Measurements from ENCODE around the gene EIF4G1.

EIF4G1 gene

DNA sequence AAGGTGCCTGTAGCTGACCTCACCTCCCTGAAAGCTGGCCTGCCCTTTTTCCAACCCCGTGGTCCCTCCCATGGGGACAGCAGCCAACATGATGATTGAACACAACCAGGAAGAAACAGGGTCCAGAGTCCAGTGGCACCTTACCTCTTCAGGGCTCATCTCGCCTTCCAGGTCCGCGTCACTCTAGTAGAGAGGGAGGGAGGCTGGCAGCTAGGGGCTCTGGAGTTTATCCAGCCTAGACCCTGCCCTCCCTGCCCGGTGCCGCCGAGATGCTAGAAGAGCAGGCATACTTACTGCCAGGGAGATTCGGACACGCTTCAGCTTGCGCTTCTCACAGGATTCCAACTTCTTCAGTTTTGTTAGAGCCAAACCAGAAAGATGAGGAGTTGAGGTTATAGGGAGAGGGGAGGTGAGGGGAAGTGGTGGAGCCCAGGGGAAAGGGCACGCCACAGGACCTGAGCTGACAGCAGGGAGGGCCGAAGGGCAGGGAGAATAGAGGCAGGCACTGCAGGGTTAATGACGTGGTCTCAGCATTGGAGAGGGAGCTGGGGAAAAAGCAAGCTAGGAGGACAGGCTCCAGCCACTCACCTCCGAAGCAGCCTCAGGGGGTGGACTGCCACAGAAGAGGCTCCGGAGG lies 37.9 kb downstream of the EIF4G1 start:
- no peak for DNase-seq (ENCODE audit: low read depth)

DNA sequence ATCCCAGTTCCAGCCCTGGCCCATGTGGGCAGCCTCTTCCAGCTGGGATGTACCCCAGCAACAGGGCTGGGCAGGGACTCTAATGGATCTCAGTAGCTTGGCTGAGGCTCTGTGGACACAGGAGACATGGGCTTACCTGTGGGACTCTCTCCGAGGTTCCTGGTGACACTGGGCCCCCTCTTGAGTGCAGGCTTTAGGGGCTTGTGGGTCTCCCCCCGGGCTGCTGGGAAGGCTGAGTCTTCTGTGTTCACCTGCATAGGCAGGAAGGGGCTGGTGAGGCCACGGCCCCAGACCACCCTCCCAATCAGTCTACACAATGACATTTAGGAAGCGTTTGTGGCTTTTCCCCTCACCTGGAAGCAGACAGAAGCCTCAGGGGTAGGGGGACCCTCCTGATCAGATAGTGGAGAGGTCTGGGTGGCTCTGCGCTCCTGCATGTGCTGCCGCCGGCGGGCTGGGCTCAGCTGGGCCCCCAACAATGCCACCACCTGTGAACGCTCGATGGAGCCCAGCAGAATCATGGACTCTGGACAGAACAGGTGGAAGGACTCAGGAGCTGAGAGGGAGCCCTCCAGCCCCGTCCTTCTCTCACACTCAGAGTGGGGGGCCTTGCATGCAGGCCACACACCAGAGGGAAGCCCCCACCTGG lies 38.6 kb downstream of the EIF4G1 start:
- no peak for DNase-seq (ENCODE audit: low read depth)

DNA sequence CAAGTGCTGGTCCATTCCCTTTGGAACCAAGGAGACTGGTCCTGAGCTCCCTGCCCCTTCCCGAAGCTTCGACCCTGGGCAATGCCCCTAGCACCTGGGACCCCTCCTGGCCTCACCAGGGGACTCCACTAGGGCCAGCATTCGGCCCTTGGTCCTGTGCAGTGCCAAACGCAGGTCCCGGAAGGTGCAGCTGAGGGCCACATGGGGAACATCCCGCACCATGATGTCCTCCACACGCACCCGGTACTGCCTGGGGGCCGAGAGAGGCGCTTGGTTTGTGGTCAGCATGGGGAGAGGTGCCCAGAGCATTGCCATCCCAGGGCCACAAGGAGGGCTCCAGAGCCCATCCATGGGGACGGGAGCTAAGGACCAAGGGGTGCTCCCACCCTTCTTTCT lies 39.1 kb downstream of the EIF4G1 start:
- DNase-seq (ENCODE audit: low read depth): no peak

DNA sequence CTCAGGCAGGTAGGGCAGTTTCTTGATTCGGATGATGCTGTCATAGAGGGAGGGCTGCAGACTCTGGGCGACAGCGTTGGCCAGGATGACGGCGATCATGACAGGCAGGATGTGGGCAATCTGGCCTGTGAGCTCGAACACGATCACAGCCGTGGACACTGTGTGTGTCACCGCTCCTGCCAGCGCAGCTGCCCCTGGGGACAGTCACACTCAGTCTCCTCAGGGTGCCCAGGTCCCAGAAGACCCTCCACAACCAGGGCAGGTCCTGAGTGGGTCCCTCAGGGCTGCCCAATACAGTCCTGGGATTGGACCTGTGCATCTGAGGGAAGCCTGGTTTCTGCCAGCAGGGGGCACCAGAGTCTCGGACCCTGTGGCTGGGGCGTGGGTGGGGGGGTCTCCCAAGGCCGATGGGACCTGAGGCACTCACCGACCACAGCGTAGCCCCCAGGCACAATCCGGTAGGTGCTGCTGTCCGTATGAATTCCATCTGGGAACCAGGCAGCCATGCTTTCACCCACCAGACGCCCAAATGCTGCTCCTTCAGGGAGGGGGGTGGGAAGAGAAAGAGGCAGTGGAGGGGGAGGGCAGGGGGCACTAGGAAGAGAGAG lies 39.8 kb downstream of the EIF4G1 start:
- DNase-seq (ENCODE audit: low read depth): no peak

DNA sequence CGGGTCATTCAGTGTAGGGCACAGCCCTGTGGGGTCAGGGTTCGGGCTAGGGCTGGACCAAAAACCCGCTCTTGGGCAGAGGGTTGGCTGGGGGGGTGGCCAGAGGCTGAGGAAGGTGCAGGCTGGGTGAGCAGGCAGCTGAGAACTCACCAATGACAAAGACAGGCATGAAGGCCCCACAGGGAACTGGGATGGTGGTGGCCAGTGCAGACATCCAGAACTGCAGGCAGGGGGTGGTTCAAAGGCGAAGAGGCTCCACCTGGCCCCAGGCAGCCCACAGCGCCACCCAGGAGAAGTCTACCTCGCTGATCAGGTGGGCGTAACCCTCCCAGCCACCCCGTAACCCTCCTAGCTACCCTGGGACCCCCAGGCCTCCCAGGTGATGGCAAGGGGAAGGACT lies 40.3 kb downstream of the EIF4G1 start:
- DNase-seq (ENCODE audit: low read depth): no peak

DNA sequence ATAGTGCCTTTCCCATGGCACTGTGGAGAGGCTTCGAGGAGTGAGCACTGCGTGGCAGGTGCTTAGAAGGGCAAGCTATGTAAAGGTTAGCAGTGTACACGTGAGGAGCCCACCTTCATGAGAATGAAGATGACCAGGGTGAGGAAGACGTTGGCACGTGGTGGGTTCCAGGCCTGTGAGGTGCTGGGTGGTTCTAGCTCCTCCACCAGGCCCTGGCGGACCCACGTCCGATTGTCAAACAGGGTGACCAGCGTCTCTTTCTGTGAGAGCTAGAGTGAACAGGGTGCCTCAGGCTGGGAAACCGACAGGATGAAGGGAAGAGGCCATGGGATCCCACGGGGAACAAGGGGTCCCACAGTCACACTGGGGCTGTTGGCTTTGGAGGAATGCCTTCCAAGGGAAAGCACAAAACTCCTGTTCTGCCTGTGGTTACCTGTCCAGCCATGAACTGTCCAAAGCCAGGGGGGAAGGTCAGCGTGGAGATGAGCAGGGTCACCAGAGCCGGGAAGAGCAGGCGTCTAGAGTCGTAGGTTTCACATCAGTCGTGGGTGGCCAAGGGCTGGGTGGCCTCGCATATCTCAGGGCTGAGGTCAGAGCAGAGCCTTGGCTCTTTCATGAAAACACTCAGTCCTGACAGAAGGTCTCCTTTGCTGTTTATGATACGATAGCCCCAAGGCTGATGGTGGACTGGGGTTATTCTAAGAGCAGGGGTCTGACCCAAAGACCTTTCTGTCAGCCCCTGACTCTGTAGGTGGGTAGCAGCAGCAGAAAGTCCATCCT lies 41.0 kb downstream of the EIF4G1 start:
- no peak for DNase-seq (ENCODE audit: low read depth)

DNA sequence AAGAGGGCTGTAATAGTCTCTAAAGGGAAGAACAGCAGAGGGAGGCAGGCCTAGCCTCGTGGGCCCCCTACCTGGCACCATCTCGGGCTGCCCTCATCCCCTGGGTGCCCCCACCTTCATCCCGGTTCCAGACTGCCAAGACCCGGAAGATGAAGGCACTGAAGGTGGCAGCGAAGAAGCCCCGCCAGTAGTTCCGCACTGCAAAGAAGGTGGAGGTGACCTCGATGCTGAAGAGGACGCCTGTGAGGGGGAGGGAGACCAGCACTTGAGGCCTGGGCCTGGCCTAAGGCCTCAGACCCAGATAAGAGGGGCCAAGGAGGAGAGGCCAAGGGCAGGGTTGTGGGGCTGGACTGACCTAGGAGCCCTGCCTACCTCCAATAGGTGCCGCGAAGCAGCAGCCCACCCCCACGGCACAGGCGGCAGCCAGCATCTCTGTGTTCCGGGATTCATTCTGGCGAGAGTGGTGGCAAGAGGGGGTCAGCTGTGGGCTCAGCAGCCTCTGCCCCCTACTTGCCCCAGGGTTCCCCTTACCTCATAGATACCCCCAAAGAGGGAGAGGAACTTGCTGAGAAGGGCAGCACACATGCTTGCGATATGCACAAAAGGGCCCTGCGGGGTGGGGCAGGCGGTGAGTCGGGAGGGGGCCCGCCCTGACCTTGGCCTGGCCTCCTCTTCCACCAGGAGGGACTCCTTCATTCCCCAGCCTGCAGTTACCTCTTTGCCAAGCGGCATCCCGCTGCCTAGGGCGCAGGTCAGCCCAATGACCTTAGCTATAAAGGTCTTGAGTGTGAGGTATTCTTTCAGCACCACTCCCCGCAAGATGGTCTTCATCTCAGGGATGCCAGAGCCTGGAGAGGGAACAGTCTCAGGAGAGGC lies 43.1 kb downstream of the EIF4G1 start:
- DNase-seq (ENCODE audit: low read depth): no peak

DNA sequence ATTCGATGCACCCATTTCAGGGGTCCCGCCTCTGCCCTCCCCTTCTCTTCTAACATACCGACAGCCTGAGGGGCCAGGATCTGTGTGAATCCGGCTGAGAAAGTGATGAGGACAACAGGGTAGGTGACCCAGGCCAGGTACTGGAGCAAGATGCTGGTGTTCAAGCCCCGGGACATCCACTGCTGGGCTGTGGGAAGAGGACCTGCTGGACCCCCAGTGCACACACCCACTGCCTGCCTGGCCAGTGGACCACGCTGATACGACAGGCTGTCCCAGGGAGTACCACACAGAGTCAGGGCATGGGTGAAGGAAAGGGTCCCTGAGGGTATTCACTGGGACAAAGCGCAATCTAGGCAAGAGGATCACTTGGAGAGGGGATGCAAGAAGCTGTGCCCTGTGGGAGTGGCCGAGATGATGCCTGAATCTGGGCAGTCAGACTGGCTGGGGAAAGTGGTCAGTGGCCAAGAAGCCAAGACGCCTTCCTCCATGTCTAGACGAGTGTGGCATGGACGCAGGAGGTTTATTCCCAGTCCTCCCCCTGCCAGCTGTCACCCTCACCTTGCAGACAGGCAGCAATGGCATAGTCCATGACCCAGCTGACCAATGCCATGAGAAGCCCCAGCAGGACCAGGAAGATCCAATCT lies 43.8 kb downstream of the EIF4G1 start:
- DNase-seq (ENCODE audit: low read depth): no peak

DNA sequence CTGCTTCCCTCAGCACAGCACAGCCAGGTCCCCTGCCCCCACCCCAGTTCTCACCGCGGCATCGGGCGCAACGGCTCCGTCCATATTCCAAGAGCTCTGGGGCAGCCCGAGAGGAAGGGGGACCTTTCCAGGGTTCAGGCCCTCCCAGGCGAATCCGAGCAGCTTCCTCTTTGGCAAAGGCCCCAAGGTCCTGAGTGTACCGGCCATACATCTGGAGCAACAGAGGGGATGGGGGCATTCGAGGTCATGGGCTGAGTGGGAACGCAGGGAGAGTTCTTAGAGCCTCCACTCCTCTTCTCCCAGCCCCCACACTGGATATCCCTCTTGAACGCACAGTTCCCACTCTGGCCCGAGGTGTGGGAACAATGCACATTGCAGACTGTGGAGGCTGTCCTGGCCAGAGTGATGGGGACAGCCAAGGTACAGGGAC lies 44.5 kb downstream of the EIF4G1 start:
- no peak for DNase-seq (ENCODE audit: low read depth)

DNA sequence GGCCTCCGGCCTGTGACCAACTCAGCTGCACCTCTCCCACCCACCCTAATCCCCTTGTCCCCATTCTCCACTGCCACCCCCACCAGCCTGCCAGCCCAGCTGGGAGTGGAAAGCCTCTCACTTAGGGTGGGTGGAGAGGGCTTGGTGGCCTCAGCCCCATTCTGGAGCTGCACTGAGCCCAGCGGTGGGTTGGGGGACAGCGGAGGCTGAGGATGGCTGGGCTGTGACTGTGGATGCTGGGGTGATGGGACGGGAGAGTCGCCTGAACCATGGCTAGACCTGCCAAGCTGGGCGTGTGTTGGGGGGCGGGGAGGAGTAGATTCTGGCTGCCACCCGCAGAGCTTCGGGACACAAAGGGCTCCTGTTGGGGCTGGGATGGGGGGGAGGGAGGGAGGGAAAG lies 45.2 kb downstream of the EIF4G1 start:
- no peak for DNase-seq (ENCODE audit: low read depth)

DNA sequence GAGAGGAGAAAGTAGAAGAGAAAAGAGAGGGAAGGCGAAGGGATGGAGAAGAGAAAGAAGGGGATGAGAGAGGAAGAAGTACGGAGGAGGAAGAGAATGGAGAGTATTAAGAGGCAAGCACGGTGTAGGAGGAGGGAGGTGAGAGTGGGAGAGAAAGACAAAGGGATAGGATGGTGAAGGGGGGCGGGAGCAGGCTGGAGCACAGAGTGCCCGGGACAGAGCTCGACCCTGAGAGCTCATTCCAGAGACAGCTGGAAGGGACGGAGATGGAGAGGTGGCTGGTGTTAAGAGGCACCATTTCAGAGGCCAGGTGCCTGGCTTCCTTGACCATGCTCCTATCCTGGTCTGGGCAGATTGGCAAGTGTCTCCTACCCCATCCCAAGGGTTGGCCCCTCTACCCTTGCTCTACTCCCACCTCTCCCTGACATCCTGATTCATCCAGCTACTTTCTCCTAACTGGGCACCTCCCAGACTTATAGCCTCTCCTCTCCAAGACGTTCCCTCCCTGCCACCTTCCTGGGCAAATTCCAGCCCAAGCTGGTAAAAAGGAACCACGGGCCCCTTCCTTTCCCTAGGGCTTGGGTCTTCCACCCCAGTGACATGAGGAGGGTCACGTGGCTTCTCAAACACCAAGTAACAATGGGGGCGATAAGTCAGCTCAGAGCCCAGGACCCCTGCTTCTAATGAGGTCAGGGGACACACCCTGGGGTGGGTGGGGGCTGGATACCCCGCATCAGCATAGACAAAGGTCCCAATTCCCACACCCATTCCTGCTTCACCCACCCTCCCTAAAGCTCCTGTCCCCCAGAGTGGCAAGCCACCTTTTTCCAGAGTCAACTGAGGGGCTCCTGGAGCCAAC lies 45.9 kb downstream of the EIF4G1 start:
- no peak for DNase-seq (ENCODE audit: low read depth)

DNA sequence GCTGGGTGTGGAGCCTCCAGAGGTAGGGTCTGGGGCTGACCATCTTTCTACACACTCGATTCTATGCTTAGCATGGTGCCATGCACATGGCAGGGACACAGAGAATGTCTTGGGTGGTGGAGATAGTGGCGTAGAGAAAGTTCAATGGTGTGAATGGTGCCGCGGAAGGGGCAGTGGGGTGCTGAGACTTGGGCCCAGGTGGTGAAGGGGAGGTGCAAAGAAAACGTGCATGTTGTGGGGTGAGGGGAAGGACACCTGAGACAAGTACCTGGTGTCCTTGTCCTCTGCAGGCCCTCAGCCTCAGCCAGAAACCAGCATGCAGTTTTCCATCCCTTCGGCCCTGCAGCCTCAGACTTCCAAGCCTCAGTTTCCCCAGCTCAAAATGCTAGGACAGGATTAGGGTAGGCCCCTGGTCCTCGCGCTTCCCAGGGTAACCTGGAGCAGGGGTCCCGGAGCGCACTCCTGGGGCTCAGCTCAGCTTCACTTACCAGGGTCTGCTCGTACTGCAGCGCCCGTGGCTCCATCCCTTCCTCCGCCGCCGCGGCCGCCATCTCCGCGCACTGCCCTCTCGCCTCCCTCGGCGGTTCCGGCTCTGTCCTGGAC lies 46.6 kb downstream of the EIF4G1 start:
- no peak for DNase-seq (ENCODE audit: low read depth)

DNA sequence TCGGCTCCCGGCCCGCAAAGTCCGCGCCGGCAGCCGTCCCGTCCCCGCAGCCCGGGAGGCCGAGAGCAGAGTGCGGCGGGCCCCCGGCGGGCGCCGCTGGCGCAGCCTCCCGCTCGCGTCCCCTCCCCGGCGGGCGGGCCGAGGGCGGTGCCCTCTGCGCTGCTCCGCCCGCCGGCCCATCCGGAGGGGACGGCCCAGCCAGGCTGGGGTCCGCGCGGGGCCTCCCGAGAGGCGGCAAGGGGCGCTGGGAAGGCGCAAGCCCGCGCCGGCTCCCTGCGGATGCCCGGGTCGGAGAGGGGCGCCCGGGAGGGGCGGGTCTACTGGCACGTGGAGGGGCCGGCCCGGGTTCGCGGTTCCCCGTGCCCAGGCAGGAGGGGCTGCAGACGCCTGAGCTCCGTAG lies 47.1 kb downstream of the EIF4G1 start, which contains the start of the genes CLCN2 and POLR2H:
CLCN2 (minus strand) TSS at position 74 of the 400 bp plus-strand sequence. CDS start 126 bp downstream, outside the sequence.
POLR2H (plus strand) TSS at position 179 of the 400 bp plus-strand sequence. CDS start 1,783 bp downstream, outside the sequence.
- DNase-seq (ENCODE audit: low read depth): no peak

DNA sequence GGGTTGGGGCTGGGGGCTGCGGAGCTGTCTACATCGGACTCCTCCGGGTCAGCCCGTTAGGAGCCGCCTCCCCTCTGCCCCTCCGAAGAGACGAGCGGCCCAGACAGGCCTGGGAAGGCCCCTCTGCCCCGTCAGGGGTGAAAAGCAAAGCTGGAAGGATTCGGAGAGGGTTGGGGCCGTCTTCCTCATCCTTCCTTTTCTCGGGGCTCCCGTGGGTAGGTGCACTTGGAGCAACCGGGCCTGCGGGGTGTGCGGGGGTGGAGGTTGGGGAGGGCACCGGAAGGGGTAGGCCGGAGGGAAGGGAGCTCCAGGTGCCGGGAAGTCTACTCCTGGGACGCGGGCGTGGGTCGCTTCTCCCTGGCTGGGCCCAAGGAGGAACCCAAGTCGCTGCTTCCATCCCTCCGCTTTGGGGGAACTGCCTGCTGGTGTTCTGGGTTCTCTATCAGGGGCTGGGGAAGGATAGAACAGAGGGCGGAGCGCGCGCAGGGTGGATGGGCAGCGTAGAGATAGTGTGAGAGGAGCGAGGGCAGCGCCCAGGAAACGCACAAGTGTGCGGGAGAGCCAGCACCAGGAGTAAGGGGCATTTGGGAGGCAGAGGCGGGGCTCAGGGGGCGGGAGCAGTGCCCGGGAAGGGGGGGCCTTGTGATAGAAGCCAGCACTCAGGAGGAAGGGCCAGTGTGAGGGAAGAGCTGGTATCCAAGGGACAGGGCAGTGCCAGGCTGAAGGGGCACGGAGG lies 47.7 kb downstream of the EIF4G1 start:
- peak; percentile 48 for DNase-seq (ENCODE audit: low read depth)

DNA sequence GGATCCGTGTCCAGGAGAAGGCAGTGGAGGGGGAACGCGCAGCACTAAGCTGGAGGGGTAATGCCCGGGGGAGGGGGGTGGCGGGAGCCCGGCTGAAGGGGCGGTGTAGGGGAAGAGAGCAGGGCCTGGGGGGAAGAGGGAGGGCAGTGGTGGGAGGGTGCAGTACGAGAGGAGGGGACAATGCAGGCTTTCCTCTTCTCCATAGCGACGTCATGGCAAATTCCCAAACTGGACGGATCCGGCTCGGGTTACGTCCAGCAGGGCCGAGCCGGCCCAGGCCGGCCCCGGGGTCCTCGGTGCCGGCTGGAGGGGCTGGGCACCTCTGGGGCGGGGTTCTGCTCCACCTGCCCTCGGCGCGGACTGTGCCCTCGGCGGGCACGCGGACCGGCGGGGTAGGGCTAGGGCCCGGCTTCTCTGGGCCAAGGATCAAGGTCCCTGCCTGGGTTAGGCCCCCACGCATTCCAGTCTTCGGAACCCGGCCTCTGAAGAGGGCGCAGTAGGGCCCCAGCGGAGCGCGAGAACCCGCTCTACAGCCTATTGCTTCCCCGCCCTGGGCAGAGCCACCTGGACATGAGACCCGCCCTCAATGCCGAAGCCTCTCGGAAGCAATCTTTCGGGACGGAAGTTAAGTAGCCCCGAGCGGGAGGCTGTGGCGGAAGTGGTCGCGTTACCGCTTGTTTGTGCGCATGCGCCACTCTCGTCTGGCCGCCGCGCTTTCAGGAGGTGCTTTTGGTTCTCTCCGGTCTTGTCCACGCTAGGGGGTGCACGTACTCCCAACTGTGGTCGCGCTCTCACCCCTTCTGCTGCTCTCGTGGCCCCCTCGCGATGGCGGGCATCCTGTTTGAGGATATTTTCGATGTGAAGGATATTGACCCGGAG lies 48.5 kb downstream of the EIF4G1 start:
- peak; percentile 95 for DNase-seq (ENCODE audit: low read depth)

DNA sequence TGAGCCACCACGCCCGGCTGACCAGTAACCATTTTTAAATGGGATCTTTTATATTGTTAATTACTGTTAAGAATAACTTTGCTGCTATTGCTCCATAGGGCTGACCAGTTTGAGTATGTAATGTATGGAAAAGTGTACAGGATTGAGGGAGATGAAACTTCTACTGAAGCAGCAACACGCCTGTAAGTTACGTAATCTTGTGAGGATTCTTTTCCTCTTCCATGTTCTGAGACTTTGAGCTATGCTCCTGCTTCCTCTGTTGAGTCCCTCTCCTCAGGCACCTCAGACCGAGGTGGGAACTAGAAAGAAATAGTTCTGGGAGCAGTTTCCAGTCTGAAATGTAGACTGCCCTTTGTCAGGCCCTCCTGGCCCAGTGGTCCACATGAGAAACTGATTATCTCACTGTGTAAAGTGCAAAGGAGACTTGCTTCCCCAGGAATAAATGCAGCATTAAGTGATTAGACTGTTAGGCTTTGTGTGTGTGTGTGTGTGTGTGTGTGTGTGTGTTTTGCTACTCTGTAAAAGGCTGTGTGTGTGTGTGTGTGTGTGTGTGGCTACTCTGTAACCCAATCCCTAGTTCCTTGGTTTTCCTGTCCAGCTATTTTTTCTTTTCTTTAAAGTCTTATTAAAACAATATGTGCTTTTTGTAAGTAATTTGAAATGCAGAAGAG lies 52.3 kb downstream of the EIF4G1 start:
- DNase-seq (ENCODE audit: low read depth): no peak

DNA sequence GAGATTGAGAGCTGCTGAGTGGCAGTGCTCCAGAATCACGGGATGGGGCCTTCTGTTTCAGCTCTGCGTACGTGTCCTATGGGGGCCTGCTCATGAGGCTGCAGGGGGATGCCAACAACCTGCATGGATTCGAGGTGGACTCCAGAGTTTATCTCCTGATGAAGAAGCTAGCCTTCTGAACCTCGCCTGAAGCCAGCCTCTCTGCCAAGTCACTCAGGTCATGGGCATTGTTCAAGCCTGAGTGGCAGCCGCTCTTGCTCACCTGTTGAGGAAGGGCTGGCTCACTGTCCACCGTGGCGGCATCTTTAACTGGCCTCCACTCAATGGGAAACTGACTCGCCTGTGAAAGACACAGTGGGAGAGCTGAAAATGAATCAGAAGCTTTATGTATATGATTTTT lies 53.7 kb downstream of the EIF4G1 start:
- DNase-seq (ENCODE audit: low read depth): no peak

Measured in HS-5 (cell line).